GM18907 (cell line): ENCODE measurements around the gene CITED2.

Experiments used
- ATAC-seq: cut with Tn5 transposase; IDR thresholded peaks from one replicate; pipeline ENCODE4 v1.9.1; 2021; ENCODE audit warnings: mild to moderate bottlenecking, moderate library complexity; ENCODE audit not compliant: unreplicated experiment

Gene CITED2

DNA sequence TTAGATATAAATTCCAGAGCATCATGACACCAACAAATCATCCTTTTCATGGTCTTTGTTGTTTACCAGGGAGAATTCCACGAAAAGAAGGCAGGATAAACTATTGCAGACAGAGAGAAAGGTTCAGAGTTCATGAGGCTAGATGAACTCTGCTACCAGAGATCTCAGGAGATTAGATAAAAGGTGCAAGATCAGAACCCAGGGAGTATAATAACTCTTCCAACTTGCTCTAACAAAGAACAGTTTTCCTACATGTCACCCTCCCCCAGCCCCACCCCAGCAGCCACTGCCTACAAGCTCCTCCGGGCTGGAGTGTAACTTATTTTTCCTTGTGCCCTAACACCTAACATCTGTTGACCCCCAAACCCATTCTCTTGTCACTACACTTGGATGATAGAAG, 13.9 kb upstream of the CITED2 start:
- no peak for ATAC-seq

DNA sequence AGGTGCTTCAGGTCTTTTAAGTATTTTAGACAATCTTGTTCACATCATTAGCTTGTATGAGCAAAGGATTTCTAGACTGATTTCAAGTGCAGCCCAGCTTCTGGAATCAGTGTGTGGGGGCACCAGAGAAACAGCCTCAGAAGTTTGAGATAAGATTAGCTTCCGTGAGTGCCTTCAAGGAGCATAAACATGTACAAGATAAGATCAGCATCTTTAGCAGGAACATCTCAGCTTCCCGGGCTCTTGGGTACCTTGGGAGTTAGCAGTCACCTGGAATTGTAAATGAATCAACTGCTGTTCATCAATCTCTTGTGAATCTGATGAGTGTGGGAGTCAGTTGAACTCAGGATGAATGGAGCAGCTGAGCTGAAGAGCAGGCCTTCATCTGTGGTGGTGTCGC, 12.0 kb upstream of the CITED2 start:
- no peak for ATAC-seq

DNA sequence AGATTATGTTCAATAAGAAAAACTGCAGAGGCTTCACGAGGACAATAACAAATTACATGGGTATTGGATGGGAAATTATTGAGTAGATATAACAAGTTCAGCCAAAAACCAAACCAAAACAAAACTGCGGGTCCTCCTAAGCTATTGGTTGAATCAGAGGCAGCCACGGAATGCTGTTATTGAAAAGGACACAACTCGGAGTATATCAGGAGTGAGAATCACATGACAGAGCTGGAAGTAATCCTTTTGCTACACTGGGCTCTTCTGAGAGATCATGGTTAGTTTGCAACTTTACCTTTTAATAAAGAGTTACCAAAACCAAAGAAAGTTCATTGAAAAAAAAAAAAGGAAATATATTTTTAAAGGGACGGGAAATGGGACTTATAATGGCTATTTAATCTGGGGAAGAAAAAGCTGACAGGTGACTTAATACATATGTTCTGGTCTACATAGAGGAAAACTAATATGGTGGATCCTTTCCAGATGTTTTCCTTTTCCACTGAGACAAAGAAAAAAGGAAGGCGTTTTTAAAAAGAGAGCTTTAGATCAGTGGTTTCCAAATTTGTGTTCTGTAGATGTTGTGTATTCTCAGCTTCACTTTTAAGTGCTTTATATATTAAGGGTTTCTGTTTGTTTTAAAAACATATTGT, 6.9 kb upstream of the CITED2 start:
- ATAC-seq = no peak

- no peak for ATAC-seq
These were observed 6.2 kb upstream of the CITED2 start for GRCh38 chr6:139380611-139381010.

DNA sequence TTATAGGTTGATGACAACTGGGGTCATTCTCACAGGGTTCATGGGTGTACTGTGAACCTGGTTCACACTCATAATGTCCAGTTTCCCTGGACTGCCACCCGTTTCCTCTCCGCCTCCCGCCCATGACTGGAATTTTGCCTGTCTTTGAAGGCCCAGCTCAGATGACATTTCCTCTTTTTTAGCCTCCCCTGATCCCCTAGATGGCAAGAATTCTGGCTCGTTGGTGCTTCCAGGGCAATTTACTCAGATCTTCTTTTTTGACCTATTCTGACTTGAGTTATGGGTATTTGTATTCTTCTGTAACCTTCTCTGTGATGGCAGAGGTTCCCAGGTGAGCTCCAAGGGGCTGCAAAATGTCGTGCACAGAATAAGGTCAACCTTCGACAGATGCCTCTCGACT, 5.7 kb upstream of the CITED2 start:
- ATAC-seq = no peak

- ATAC-seq = no peak
These were observed 4.5 kb upstream of the CITED2 start for GRCh38 chr6:139378882-139379341.

DNA sequence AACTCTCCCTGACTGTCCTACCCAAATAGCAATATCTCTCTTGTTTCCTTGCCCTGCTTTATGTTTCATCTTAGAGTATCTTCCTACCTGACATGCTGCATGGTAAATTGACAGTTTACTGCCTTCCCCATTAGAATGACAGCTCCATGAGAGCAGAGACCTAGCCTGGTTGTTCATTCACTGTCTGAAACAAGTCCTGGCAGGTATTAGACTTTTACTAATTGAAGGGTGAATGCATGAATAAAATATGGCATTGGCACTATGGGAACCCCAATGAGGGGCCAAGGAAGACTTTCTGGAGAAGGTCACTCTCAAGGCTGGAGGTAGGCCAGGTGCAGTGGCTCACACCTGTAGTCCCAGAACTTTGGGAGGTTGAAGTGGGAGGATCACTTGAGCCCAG, 3.8 kb upstream of the CITED2 start:
- no peak for ATAC-seq

GRCh38 chr6:139376604-139377218, 2.3 kb upstream of the CITED2 start:
- ATAC-seq = no peak

GRCh38 chr6:139376017-139376330, 1.5 kb upstream of the CITED2 start:
- ATAC-seq = no peak

GRCh38 chr6:139375226-139376016, 973 bp upstream of the CITED2 start:
- ATAC-seq = peak; percentile 65

- ATAC-seq = peak; percentile 25
These were observed 506 bp downstream of the CITED2 start for GRCh38 chr6:139373928-139374356.

- ATAC-seq = peak; percentile 34
These were observed 1.1 kb downstream of the CITED2 start for GRCh38 chr6:139373154-139373927.

DNA sequence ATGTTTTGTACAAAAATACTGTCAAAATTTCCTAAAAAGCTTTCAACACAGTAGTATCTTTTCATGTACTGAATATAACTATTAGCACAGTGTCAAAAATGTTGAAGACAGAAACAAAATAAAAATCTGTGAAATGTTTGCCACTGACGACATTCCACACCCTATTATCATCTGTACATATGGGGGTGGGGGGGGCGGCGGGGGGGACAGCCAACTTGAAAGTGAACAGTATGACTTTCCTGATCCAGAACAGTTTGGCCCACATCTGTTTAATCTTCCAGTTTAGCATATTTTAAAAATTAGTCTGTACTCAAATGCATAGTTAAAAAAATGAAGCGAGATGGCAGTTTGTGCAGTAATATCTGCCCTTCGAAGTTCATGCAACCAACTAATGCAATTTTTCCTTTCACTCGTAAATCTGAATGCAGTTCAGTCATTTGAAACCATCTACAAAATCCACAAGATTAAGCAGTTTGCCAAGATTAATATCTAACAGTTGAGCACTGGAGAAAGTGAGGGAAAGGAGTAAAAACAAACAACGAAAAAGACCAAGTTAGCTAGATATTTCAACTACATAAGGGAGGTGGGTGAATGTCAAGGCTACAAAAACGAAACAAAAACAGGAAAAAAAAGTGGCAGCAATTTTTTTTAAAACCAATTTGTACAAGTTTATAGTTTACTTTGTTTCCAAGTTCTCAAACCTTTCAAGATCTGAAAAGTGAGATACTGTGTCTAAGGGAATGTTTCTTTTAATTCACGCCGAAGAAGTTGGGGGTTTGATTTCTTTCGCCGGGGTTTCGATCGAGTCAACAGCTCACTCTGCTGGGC, 1.9 kb downstream of the CITED2 start:
- no peak for ATAC-seq

DNA sequence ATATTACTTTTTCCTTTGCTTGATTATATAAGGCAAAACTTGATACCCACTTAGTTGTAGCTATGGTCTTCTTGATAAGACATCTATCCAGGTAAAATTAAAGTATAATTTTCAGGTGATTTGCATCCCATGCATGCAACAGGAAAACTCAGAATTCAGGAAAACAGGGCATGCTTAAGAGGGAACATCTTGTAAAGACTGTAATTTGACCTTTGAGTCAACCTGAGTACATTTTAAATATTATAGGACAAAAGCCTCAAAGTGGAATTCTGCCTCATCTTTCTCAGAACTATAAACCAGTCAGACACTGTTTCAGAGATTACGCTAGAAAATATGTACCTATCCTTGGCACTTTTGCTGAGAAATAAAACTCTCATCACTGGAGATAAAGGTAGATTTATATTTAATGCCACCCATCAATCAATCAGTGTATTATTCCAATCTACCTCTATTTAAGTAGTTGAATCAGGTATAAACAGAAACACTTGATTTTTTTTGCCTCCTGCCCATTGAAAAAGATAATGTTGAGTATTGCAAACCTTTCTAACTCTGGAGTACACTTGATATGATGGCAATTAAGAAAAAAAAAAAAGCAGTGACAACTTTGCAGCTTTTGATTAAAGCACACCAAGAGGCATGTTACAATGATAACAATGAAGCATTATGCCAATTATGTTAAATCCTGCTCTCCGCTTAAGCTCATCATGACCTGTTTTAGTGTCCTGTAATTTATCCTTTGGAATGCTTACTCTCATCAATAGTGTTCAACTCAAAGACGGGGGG, 2.8 kb downstream of the CITED2 start:
- no peak for ATAC-seq

DNA sequence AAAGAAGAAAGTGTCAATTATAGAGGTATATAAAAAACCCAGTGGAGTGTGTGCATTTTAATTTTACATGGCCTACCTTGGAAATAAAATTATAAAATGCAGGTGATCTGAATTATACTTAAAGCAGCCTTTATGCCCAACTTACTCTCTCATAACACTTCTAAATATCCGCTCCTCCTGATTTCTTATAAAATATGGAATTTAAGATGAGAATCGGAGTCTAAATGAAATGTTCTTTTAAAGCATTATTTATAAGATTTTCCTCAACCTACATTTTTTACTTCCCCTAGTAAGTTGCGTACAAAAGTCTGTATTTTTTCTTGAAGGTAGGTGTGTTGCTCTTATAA, 3.5 kb downstream of the CITED2 start:
- no peak for ATAC-seq

DNA sequence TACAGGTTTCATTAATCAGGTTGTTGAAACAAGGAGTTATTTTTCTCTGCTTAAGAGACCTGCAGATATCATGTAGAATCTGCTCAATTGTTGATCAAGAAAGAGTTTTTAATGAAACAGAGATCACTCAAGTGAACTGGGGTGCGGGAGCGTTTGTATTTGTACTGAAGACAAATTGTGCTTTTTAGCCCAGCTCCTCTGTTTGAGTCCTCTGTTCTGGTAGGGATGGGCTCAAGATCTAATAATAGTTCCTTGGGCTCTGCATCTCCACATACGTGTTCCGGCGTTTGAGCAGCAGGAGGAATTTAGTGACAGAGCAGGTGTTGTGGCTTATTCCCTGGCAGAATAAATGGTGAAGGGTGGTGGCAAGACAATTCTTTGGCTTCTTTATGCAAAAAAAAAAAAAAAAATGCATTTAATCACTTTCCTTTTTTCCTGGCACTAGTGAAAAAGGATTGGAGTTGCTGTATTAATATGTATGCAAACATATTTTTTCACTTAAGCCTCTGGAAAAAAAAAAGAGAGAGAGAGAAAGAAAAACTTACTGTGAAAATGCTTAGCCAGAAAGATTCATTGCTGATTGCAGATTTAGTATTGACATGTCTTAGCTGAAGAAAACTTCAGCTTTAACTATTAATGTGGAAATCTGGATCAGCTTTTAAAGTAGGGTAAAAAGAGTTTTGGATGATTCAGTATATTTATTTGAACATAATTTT, 4.0 kb downstream of the CITED2 start:
- ATAC-seq = no peak

DNA sequence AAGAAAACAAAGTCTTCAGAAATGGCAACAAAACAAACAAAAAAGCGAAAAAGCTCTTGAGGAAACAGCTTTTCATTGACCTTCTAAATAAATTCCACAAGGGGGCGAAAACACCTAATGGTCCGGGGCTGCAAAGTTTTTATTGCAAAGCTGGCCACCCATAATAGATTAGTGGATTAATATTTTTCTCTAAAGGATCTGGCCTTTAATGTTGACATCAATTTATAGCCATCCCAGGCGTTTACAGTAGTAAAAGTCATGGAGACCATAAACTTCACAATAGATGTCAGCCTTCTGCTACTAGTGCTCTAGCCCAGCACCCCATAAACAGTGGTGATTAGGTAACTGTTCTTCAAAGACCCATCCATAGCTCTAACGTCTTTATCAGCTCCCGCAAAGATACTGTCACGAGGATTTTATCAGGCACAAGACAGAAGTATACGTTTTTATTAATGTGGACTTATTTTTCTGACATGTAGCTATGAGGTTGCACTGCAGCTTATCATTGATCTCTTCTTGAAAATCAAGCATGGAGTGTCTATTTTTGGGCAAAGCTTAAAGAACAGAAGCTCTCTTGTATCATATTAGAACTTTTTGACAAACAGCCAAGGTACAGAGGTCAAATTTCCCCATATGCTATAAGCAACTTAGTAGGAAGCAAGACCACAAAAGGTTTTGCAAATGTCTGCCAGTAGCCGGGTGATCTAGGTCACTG, 4.7 kb downstream of the CITED2 start:
- ATAC-seq = no peak

DNA sequence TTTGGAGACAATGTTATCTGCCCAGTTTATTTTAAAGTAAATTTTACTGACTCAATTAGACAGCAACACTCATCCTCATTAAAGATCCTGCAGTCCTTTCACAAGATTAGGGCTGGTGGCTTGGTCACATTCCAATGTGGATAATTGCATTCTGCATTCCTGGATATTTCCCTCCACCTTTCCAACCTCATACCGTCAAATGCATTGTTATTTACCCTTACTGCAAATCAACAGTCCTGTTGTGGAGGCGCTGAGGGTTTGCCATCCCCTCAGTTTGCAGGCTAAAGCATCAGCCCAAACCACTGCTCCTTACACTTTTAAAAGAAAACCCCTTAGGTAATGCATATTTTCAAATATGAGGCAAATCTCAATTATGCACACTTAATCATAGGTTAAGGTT, 5.4 kb downstream of the CITED2 start:
- no peak for ATAC-seq

DNA sequence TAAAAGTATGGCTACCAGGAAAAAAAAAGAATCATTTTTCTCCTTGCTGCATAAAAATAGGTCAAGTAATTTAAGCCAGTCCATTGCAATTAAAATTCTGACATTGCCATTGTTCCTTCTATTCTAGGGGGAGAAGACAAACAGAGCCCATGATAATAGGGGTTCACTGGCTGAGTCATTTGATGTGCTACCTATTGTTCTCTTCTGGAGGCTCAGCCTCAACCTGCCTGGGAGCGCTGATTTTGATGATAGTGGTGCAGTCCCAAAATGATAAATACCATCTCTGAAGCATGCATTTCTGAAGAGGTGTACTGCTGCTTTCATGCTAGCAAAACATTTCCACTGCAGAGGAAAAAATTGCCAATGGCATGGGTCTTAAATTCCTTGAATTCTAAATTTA, 5.8 kb downstream of the CITED2 start:
- ATAC-seq = no peak
